BJ (cell line): Measurements from ENCODE around the gene URI1. TPM values are rescaled to one million over a fixed set of nuclear protein-coding genes. Genes with fewer than 3 reads are reported as not detected.
A peak's percentile ranks its signal among the peaks of the same experiment; 100 is the strongest.

ENCODE experiments used
- CTCF ChIA-PET: fragments of 350-600 bp; formaldehyde crosslinking; extraction: SDS; loops from one replicate; lab custom pipeline; 2021; ENCODE audit warnings: antibody characterized with exemption, inconsistent platforms; lab: Yijun Ruan, JAX
- POLR2A ChIA-PET: fragments of 300-600 bp; sonication (Branson Sonifier 250); formaldehyde crosslinking; extraction: SDS; loops from one replicate; lab custom pipeline; 2021; ENCODE audit warnings: antibody characterized with exemption; lab: Charles Lee
- DNase-seq: peaks from one replicate; pipeline ENCODE4 v3.0.0-alpha.2; 2011; ENCODE audit warnings: low read depth
- H3K27me3 ChIP-seq: 2 replicates; pipeline ENCODE4 v1.6.0; 2011; ENCODE audit warnings: low read length; ENCODE audit not compliant: control insufficient read depth, insufficient read depth
- H3K36me3 ChIP-seq: 2 replicates; pipeline ENCODE4 v1.5.1; 2011; ENCODE audit warnings: low read length; ENCODE audit not compliant: control insufficient read depth, insufficient read depth
- H3K4me3 ChIP-seq: 2 replicates; pipeline ENCODE4 v1.5.1; 2011; ENCODE audit warnings: low read depth, mild to moderate bottlenecking, control low read depth, low read length
- polyA plus RNA-seq: library from polyadenylated mRNA; depleted of rRNA; stranded (reverse); fragments of >200 nt; gene quantifications from 2 replicates; pipeline ENCODE4 v1.2.3, GENCODE V29; 2011
- TF ChIP-seq, protein P1 (sequence below): IDR thresholded peaks from 2 replicates; pipeline ENCODE4 v1.5.1; 2011; ENCODE audit warnings: low read depth, mild to moderate bottlenecking, control low read depth, inconsistent platforms, low read length, moderate library complexity; ENCODE audit not compliant: insufficient read depth

The URI1 gene
- polyA plus RNA-seq, 1 experiment: 27.7 TPM

DNA sequence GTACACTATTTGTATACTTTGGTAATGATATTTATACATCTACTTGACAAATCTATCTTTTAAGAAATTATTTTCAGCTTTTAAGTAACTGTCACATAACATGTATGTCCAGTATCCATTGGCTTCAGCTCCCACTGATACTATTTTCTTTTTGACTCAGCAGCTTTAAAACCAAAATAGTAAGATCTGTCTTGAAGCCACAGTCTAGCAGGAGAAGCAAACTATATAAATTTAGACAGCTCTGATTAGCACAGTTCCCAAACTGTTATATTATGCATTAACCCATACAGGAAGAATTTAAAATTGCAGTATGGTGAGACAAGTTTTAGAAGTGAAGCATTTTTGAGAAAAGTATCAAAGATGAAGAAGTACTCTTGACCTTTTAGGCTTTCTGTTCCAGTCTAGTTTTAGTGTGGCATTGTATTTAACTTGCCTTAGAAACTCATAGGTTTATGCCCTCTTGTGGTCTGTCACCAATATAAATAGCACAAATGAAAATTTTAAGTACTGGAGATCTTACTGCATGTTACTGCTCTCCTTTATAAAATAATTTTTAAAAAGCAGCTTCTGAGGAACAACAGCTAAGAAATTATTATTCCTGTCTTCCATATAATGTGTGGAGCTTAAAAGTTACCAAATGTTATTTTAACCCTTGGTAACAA lies 24.7 kb downstream of the URI1 start:
- Histone ChIP-seq H3K27me3 (no peaks in the 10 kb centered on the region), H3K4me3 (no peak overlapping the region), H3K36me3 (no peaks in the 10 kb centered on the region)
- TF ChIP-seq, protein P1, sequence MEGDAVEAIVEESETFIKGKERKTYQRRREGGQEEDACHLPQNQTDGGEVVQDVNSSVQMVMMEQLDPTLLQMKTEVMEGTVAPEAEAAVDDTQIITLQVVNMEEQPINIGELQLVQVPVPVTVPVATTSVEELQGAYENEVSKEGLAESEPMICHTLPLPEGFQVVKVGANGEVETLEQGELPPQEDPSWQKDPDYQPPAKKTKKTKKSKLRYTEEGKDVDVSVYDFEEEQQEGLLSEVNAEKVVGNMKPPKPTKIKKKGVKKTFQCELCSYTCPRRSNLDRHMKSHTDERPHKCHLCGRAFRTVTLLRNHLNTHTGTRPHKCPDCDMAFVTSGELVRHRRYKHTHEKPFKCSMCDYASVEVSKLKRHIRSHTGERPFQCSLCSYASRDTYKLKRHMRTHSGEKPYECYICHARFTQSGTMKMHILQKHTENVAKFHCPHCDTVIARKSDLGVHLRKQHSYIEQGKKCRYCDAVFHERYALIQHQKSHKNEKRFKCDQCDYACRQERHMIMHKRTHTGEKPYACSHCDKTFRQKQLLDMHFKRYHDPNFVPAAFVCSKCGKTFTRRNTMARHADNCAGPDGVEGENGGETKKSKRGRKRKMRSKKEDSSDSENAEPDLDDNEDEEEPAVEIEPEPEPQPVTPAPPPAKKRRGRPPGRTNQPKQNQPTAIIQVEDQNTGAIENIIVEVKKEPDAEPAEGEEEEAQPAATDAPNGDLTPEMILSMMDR: peak; percentile 45
- DNase-seq: no peak
- ChIA-PET POLR2A (interaction anchor here (0.6 kb wide), 2 partner anchors 11 to 102 kb away, joined by 3 read pairs; no protein-coding TSS in a partner anchor), CTCF (interaction anchor here (0.6 to 1.3 kb wide), 7 partner anchors 9 to 112 kb away, joined by 3 to 4 read pairs (median 3); partner anchors contain the start of gene URI1)

DNA sequence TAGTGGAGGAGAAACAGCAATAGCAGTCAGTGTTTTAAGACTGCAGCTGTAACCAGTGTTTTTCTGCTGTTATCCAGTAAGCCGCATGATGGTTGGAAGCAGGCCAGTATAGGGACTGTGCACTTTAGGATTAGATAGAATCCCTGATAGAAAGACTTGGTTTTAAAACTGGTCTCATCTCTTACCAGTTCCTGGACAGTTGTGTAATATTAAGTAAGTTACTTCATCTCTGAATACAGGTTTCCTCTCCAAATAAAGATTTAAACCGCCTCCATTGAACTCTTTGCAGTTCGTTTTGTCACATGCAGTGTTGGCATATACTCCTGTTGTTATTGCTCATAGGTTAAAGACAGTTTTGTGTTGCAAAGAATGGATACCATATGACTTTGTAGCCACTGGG lies 25.6 kb downstream of the URI1 start:
- no peak overlapping the region for H3K4me3 ChIP-seq
- POLR2A ChIA-PET: interaction anchor here (0.6 kb wide), 1 partner anchor 10 kb away, joined by 3 read pairs; no protein-coding TSS in a partner anchor
- no peak for DNase-seq

DNA sequence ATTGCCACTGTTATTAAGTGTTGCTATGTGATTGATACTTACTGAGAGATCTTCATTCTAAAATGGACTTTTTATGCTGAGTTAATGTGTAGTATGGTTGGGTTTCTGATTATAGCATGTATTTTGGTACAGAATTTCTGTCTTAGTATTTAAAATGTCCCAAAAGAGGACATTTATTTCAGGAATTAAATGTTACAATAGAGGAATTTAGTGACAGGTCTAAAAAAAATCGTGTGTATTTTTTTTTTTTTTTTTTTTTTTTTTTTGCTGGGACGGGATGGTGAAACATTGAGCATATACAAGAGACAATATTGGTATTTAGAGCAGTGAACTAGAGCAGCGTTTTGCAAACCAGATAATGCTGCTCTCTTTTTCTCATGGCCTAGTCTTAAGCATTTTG lies 27.9 kb downstream of the URI1 start:
- POLR2A ChIA-PET: no interaction called here
- Histone ChIP-seq H3K27me3 (no peaks in the 10 kb centered on the region), H3K4me3 (no peak overlapping the region), H3K36me3 (no peaks in the 10 kb centered on the region)
- no peak for DNase-seq
- CTCF ChIA-PET: no interaction called here
- TF ChIP-seq, protein P1: no peak

More for the DNA sequence above, 25.6 kb downstream of the URI1 start:
- CTCF ChIA-PET: interaction anchor here (0.7 to 0.9 kb wide), 3 partner anchors 8 to 34 kb away, joined by 3 read pairs; no protein-coding TSS in a partner anchor
- H3K36me3 ChIP-seq: no peaks in the 10 kb centered on the region
- no peaks in the 10 kb centered on the region for H3K27me3 ChIP-seq
- TF ChIP-seq, protein P1: no peak

DNA sequence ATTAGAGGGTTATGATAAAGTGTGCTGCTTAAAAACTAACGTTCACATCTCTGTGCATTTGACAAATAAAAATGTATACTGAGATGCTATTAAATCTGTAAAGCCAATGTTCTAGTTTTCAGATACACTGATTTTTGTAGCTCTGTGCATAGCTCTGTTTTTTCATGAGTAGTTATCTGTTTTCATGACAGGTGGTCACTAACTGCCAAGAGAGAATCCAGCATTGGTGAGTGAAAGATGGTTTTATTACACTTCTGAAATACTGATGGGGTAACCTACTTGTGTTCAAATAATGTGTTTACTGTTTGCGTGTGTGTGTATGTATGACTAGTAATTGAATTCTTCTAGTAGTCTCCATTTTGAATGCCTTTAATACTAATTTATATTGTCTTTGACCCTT lies 29.0 kb downstream of the URI1 start:
- Histone ChIP-seq H3K4me3 (no peak overlapping the region), H3K27me3 (no peaks in the 10 kb centered on the region), H3K36me3 (no peaks in the 10 kb centered on the region)
- CTCF ChIA-PET: no interaction called here
- POLR2A ChIA-PET: no interaction called here
- DNase-seq: no peak
- TF ChIP-seq, protein P1: no peak

- H3K36me3 ChIP-seq: no peaks in the 10 kb centered on the region
- POLR2A ChIA-PET: no interaction called here
- DNase-seq: no peak
- H3K27me3 ChIP-seq: no peaks in the 10 kb centered on the region
- CTCF ChIA-PET: no interaction called here
- TF ChIP-seq, protein P1: no peak
- H3K4me3 ChIP-seq: no peak overlapping the region
These were observed 29.6 kb downstream of the URI1 start for GRCh38 chr19:29971648-29972047.
